GM21737 (cell line): Measurements from ENCODE around the gene FKBP6.
"Not testable (repeated sequence)": the region's sequence is repeated elsewhere in the genome, so short reads cannot be mapped to it uniquely, and the experiment has no call there.

ENCODE experiments used
- ATAC-seq: cut with Tn5 transposase; IDR thresholded peaks from one replicate; pipeline ENCODE4 v1.9.1; 2021; ENCODE audit warnings: mild to moderate bottlenecking, moderate library complexity; ENCODE audit not compliant: unreplicated experiment

Gene FKBP6, protein sequence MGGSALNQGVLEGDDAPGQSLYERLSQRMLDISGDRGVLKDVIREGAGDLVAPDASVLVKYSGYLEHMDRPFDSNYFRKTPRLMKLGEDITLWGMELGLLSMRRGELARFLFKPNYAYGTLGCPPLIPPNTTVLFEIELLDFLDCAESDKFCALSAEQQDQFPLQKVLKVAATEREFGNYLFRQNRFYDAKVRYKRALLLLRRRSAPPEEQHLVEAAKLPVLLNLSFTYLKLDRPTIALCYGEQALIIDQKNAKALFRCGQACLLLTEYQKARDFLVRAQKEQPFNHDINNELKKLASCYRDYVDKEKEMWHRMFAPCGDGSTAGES

DNA sequence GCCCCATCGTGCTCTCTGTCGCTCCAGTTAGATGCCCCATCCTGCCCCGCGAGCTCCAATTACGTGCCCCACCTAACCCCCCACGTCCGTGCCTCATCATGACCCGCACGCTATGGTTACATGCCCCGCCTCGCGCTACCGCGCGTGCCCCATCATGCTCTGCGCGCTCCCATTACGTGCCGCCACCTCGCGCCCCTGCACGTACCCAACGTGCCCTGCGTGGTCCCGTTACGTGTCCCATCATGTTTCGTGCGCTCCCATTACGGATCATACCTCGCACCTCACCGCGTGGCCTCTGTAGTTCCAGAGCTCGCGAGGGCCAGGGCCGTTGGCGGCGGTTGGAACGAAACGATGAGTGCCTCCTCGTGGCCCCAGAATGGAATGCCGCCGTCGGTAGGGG lies at the start of gene FKBP6, which contains the start of gene TRIM50:
Gene FKBP6, plus strand, starts transcription at position 240 of the 400 bp plus-strand sequence. CDS start 268 bp downstream, outside the sequence.
Gene TRIM50, minus strand, starts transcription at position 161 of the 400 bp plus-strand sequence. CDS start 3,295 bp downstream, outside the sequence.
- not testable (repeated sequence) for ATAC-seq

DNA sequence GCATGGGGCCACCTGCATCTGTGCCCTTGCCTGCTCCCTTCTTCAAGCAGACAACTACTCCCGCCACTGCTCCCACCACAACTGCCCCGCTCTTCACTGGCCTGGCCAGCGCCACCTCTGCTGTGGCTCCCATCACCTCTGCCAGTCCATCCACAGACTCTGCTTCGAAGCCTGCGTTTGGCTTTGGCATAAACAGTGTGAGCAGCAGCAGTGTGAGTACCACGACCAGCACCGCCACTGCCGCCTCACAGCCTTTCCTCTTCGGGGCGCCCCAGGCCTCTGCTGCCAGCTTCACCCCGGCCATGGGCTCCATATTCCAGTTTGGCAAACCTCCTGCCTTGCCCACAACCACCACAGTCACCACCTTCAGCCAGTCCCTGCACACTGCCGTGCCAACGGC lies 30.7 kb upstream of the FKBP6 start:
- not testable (repeated sequence) for ATAC-seq

- not testable (repeated sequence) for ATAC-seq
Observed at GRCh38 chr7:73297706-73298105, 30.3 kb upstream of the FKBP6 start.

GRCh38 chr7:73299812-73300211 lies 28.1 kb upstream of the FKBP6 start:
- not testable (repeated sequence) for ATAC-seq

- ATAC-seq = not testable (repeated sequence)
Observed at GRCh38 chr7:73301108-73301507, 26.9 kb upstream of the FKBP6 start.

- ATAC-seq = not testable (repeated sequence)
Observed at GRCh38 chr7:73302846-73303245, 25.1 kb upstream of the FKBP6 start.

GRCh38 chr7:73303546-73303945 lies 24.4 kb upstream of the FKBP6 start:
- ATAC-seq = no peak

DNA sequence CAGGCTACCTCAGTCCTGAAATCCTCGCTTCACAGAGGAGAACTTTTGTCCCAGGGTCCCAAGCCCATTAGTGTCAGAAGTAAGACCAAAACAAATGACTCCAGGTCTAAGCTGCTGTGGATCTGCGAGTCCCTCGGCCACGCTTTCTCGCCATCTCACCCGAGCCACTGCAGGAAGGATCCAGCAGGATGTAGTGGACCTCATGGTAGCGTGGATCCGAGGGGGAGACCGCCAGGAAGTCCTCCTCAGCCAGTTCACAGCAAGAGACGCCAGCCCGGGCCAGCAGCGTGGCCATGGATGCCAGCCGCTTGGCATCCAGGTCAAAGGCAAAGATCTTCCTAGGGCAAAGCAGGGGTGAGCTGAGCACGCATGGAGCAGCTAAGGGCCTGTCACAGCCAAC lies 23.9 kb upstream of the FKBP6 start:
- ATAC-seq = no peak

DNA sequence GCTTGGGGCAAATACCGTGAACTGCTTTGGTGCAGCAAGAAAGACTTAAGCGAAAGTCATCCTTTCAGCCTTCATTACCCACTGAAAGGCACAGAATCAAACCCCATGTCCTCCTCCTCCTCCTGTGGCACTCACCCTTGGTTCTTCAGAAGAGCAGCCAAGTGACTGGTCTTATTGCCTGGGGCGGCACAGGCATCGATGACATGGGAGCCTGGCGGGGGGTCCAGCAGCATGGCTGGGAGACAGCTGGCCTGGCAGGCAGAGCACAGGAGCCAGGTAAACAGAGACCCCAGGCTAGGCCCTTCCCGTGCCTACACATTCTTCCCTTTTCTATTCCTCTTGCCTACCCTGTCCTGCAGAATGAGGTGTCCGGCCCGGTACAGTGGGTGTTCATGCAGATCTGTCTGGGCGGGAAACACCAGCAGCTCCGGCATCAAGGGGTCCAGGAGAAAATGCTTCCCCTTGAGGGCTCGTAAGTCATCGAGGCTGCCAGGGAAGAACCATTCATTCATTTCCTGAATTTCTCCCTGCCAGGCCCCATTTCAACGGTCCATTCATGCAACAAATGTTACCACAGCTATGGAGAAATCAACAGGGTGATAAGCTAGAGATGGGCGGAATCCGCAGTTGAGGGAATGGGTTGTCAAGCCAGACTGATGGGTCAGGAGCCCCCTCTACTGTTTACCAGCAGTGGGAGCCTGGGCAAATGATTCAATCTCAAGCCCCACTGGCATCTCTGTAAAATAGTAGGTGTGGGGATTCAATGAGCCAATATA lies 23.2 kb upstream of the FKBP6 start:
- ATAC-seq = not testable (repeated sequence)

DNA sequence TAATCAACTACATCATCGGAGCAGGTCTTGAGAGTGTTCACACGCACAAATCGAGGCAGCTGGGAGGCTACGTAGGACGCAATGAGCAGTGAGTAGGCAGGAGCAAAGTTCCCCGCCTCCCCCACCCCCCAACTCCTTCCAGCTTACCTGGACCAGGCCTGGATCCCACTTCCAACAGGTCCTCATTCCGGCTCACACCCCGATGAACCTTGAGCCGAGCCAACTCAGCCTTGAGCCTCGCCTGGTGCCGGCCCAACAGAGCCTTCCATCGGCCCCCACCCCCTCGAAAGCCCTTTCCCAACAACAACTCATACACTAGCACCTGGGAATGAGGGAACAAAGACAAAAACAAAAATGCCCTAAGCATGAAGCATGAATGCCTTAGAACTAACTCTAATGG lies 20.5 kb upstream of the FKBP6 start:
- no peak for ATAC-seq

DNA sequence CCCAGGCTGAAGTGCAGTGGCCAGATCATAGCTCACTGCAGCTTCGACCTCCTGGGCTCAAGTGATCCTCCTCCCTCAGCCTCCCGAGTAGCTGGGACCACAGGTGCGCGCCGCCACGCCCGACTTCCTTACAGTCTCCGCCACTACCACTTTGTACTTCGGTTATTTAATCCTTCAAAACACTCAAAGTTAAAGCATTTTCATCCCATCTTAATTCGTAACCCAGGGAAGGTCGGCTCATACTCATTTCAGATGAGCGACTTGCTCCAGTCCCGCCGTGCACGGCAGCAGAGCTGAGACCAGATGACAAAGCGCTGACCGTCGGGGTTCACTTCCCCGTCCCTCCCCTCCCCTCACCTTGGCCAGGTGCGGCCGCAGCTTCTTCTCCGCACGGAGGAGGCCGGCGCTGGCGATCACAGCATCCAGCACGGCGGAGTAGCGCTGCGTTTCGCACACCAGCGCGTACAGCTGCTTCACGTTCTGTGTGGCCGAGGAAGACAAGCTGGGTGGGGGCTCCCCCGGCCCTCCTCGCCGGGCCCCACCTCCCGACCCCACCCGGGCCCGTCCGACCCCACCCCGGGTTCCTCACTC lies 19.8 kb upstream of the FKBP6 start:
- ATAC-seq = peak; percentile 32

DNA sequence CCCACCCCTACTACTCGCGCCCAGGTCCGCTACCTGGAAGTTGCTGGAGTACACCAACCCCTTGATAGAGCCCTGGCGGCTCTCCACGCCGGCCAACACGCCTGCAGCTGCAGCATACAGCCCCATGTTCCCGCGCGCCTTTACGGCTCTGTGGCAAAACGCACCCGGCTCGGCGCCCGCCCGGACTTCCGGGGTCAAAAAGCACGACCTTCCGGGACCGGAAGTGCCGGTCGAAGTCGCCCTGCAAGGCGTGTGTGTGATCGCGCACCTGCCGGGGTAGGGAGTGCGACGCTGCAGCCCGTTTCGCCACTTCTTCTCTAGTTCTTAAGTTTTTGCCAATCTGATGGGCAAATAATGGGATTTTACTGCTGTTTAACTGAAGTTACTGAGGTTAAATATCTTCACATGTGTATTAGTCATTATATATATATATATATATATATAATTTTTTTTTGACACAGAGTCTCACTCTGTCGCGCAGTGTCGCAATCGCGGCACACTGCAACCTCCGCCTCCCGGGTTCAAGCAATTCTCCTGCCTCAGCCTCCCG lies 19.2 kb upstream of the FKBP6 start, which contains the start of gene NSUN5:
Gene NSUN5, minus strand, starts transcription at position 162 of the 550 bp plus-strand sequence. Its CDS starts 36 bp downstream, at position 126.
- ATAC-seq = peak; percentile 90

- ATAC-seq = not testable (repeated sequence)
Observed at GRCh38 chr7:73311421-73311820, 16.5 kb upstream of the FKBP6 start.

GRCh38 chr7:73312831-73313520 lies 15.0 kb upstream of the FKBP6 start:
- ATAC-seq = no peak

GRCh38 chr7:73313521-73313906 lies 14.4 kb upstream of the FKBP6 start:
- ATAC-seq = no peak

- ATAC-seq = no peak
Observed at GRCh38 chr7:73314271-73314670, 13.7 kb upstream of the FKBP6 start.

DNA sequence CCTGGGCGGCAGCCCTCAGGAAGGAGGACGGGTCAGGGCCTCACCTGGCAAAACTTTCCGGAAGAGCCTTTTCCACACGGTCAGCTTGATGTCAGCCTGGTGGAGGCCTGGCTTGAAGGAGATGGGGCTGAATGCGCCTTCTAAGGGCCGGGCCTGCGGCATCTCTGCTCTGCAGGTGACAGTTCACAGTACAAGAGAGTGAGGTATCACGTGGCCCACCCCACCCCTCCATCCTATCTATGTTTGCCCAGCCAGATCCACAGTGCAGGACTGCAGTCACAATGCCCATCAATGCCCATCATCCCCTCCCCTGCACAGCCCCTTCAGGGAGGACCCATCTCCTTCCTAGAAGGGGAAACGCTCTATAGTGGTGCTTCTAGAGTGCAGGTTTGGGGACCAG lies 11.4 kb upstream of the FKBP6 start:
- ATAC-seq = no peak

DNA sequence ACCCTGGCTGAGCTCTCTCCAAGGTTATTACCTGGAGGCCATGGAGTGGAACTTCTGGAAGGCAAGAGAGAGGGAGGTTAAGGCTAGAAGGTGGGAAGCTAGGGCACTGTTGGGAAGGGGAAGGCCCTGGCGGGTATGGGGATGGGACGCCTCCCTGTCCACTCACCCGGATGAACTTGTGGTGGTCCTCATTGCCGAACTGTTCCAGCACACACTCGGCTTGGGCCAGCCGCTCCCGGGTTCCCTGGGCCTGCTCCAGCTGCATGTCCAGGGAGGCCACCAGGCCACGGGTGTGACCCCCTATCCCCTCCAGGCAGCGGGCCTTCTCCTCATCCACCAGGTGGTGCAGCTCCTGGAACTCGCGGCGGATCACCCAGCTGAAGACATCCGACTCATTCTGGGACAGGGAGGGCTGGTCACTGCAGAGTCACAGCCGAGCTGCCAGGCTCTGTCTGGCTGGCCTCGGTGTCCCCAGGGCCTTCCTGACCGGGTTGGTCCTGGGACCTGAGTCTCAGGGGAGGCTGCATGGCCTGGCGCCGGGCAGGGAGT lies 9.2 kb upstream of the FKBP6 start:
- not testable (repeated sequence) for ATAC-seq

- not testable (repeated sequence) for ATAC-seq
Observed at GRCh38 chr7:73319541-73319940, 8.4 kb upstream of the FKBP6 start.

DNA sequence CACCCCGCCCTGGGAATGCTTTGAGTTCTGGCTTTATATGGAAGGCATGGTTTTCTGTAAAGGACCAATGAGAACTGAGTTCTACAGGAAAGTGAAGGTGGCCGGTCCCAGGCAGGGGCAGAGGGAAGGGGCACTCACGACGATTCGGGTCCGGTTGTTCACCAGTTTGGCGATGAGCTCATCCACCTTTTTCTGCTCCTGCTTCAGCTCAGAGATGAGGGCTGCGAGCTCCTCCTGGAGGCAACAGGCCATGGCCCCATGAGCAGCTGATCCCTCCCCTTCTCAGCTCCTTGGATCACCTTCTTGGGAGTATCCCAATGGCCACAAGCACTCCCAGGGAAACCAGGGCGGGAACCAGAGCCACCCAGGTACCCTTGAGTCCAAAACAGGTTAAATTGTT lies 8.0 kb upstream of the FKBP6 start:
- ATAC-seq = not testable (repeated sequence)
